Ureter (tissue), 1 donor: ENCODE results near the gene STRN4. TPM values are rescaled to one million over a fixed set of nuclear protein-coding genes. Genes with fewer than 3 reads are reported as not detected.

Experiments used
- total RNA-seq: library from RNA; stranded (reverse); gene quantifications from one replicate; pipeline ENCODE4 v1.2.4, GENCODE V29; 2023
- donor health status: DM: yes; HTN: yes; CAD: no.

The STRN4 gene
- total RNA-seq, 1 donor from 2014 or later = 67.6 TPM

Other genes starting within 250 kb of the STRN4 start
- 253 TPM for gene CALM3, start 145.1 kb downstream of the STRN4 start, total RNA-seq
- 3.5 TPM for gene PTGIR, start 121.4 kb downstream of the STRN4 start, total RNA-seq
- not detected for gene GNG8, start 110.2 kb downstream of the STRN4 start, total RNA-seq
- gene DACT3, start 85.3 kb downstream of the STRN4 start, total RNA-seq = 25.6 TPM
- 57.1 TPM for gene PRKD2, start 29.3 kb downstream of the STRN4 start, total RNA-seq
- gene FKRP, start 393 bp downstream of the STRN4 start, total RNA-seq = 20.6 TPM
- gene SLC1A5, start 42.1 kb upstream of the STRN4 start, total RNA-seq = 344 TPM
- 73.7 TPM for gene AP2S1, start 104.4 kb upstream of the STRN4 start, total RNA-seq
- gene ARHGAP35, start 114.5 kb upstream of the STRN4 start, total RNA-seq = 84.0 TPM